ENCODE results near the gene C20orf204.

The C20orf204 gene

DNA sequence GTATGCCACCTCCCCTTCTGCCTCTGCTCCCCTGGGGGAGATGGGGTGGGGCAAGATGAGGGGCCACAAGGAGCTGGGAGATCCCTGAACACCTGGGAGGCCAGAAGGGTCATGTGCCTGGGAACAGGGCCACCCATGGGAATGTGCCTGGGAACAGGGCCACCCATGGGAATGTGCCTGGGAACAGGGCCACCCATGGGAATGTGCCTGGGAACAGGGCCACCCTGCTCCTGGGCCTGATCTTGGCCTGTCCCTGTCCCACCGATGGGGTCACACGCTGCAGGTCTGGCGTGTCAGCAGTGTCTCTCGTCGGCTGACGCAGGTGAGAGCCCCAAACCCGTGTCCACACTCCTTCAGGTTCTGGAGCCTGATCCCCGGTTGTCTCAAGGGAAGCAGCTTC, 39.0 kb downstream of the C20orf204 start:
- TF ChIP-seq TAF1 (IDR thresholded peaks at IDR 0.05; ENCODE audit: borderline replicate concordance, insufficient read depth, low read length) (no peak), POLR2AphosphoS5 (IDR thresholded peaks at IDR 0.05; ENCODE audit: low read depth, low read length) (no peak), SIN3A (IDR thresholded peaks at IDR 0.05; ENCODE audit: borderline replicate concordance, insufficient read depth, low read length) (no peak), FOXP2 (optimal IDR thresholded peaks at IDR 0.05; ENCODE audit: borderline replicate concordance, extremely low read depth, extremely low read length, insufficient read depth) (no peak)
- TF ChIP-seq, protein P1, sequence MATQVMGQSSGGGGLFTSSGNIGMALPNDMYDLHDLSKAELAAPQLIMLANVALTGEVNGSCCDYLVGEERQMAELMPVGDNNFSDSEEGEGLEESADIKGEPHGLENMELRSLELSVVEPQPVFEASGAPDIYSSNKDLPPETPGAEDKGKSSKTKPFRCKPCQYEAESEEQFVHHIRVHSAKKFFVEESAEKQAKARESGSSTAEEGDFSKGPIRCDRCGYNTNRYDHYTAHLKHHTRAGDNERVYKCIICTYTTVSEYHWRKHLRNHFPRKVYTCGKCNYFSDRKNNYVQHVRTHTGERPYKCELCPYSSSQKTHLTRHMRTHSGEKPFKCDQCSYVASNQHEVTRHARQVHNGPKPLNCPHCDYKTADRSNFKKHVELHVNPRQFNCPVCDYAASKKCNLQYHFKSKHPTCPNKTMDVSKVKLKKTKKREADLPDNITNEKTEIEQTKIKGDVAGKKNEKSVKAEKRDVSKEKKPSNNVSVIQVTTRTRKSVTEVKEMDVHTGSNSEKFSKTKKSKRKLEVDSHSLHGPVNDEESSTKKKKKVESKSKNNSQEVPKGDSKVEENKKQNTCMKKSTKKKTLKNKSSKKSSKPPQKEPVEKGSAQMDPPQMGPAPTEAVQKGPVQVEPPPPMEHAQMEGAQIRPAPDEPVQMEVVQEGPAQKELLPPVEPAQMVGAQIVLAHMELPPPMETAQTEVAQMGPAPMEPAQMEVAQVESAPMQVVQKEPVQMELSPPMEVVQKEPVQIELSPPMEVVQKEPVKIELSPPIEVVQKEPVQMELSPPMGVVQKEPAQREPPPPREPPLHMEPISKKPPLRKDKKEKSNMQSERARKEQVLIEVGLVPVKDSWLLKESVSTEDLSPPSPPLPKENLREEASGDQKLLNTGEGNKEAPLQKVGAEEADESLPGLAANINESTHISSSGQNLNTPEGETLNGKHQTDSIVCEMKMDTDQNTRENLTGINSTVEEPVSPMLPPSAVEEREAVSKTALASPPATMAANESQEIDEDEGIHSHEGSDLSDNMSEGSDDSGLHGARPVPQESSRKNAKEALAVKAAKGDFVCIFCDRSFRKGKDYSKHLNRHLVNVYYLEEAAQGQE (IDR thresholded peaks at IDR 0.05; ENCODE audit: insufficient read depth in 1 of 2, low read depth in 2 of 2, low read length in 2 of 2) = no peak

DNA sequence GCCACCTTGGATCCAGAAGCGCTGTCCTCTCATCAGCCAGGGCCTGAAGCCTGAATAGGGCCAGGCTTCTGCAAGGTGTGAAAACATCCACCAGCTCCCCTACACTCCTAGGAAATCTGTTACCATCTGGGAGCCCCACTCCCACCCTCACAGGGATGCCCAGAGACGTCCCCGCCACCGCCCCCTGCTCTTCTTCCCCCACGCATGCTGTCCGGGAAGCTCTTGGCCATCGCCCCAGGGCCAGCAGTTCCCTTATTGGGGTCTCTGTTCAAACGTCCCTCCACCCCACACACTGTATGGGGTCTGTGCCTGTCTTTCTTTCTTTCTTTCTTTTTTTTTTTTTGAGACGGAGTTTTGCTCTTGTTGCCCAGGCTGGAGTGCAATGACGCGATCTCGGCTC, 39.6 kb downstream of the C20orf204 start:
- no peak for TF ChIP-seq SIN3A (IDR thresholded peaks at IDR 0.05; ENCODE audit: borderline replicate concordance, insufficient read depth, low read length)
- no peak for TF ChIP-seq TAF1 (IDR thresholded peaks at IDR 0.05; ENCODE audit: borderline replicate concordance, insufficient read depth, low read length)
- TF ChIP-seq, protein P1 (IDR thresholded peaks at IDR 0.05; ENCODE audit: insufficient read depth in 1 of 2, low read depth in 2 of 2, low read length in 2 of 2) = no peak
- no peak for TF ChIP-seq POLR2AphosphoS5 (IDR thresholded peaks at IDR 0.05; ENCODE audit: low read depth, low read length)

DNA sequence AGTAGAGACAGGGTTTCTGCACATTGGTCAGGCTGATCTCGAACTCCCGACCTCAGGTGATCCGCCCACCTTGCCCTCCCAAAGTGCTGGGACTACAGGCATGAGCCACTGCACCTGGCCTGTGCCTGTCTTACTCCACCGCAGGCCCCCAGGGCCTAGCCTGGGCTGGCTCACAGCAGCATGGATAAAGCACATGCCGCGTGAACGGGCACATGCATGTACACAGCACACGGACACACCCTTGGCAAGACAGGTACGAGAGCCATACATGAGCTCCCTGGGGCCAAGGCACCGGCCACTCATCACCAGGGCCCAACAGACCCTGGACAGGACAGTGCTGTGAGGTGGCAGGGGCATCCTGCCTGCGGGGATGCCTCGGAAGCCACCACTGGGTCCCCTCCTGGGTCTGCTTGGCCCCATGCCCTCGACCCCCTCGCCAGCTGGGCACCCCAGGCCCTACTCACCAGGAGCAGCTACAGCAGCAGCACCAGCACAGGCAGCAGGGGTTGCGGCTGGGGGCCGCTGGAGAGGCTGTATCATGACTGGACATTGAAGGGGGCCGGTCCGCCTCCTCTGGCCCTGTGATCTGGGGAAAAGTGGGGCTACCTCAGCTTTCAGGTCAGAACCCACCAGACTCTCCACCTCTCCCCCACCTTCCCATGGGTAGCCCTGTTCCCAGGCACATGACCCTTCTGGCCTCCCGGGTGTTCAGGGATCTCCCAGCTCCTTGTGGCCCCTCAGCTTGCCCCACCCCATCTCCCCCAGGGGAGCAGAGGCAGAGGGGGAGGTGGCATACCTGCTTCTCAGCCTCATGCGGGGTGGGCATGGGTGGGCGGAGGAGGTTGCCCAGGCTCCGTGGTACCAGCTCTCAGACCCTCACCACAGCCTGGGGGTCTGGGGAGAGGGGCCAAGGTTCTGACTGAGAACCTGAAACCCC, 40.3 kb downstream of the C20orf204 start:
- no peak for TF ChIP-seq TAF1 (IDR thresholded peaks at IDR 0.05; ENCODE audit: borderline replicate concordance, insufficient read depth, low read length)
- TF ChIP-seq FOXP2 (optimal IDR thresholded peaks at IDR 0.05; ENCODE audit: borderline replicate concordance, extremely low read depth, extremely low read length, insufficient read depth) = no peak
- TF ChIP-seq POLR2AphosphoS5 (IDR thresholded peaks at IDR 0.05; ENCODE audit: low read depth, low read length) = no peak
- no peak for TF ChIP-seq SIN3A (IDR thresholded peaks at IDR 0.05; ENCODE audit: borderline replicate concordance, insufficient read depth, low read length)
- TF ChIP-seq, protein P1 (IDR thresholded peaks at IDR 0.05; ENCODE audit: insufficient read depth in 1 of 2, low read depth in 2 of 2, low read length in 2 of 2) = no peak

DNA sequence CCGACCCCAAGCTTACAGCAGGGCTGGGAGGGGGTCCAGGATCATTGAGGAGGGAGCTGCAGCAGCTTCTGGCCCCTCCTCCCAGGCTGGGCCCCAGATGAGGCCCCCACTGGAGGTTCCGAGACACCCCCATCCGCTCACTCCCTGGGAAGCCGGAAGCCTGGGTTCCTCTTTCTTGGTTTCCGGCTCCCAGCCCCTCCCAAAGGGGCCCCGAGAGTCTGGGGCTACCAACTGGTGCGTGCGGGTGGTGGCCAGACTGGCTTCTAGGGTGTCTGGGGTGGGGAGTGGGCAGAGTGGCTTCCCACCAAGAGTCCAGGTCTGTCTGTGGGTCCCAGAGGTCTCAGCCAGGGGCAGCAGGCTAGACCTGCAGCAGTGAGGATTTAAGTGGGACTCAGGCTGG, 41.1 kb downstream of the C20orf204 start:
- TF ChIP-seq, protein P1 (IDR thresholded peaks at IDR 0.05; ENCODE audit: insufficient read depth in 1 of 2, low read depth in 2 of 2, low read length in 2 of 2) = no peak
- TF ChIP-seq SIN3A (IDR thresholded peaks at IDR 0.05; ENCODE audit: borderline replicate concordance, insufficient read depth, low read length) = no peak
- no peak for TF ChIP-seq POLR2AphosphoS5 (IDR thresholded peaks at IDR 0.05; ENCODE audit: low read depth, low read length)
- TF ChIP-seq FOXP2 (optimal IDR thresholded peaks at IDR 0.05; ENCODE audit: borderline replicate concordance, extremely low read depth, extremely low read length, insufficient read depth) = no peak
- no peak for TF ChIP-seq TAF1 (IDR thresholded peaks at IDR 0.05; ENCODE audit: borderline replicate concordance, insufficient read depth, low read length)
